Mammary epithelial cell (primary cell): ENCODE measurements around the gene EEA1.
"Not testable (repeated sequence)": the region's sequence is repeated elsewhere in the genome, so short reads cannot be mapped to it uniquely, and the experiment has no call there.

ENCODE experiments used
- CTCF ChIP-seq, 2 donors: IDR thresholded peaks in 1 of 2; conservative IDR thresholded peaks in 1 of 2; 2 replicates each; pipeline ENCODE4 v1.5.1; 2011 to 2012; ENCODE audit warnings: inconsistent platforms in 2 of 2, low read length in 2 of 2, mild to moderate bottlenecking in 2 of 2, control low read depth in 1 of 2, low read depth in 1 of 2; ENCODE audit not compliant: insufficient read depth in 1 of 2; ENCODE audit errors: extremely low read depth in 1 of 2
- EZH2 ChIP-seq: IDR thresholded peaks from 2 replicates; pipeline ENCODE4 v1.6.1; 2012; ENCODE audit warnings: low read length, inconsistent platforms, borderline replicate concordance

GRCh38 chr12:92794356-92794755 lies 134.7 kb downstream of the EEA1 start:
- TF ChIP-seq CTCF (conservative IDR thresholded peaks at IDR 0.05 in 1 of 2, IDR thresholded peaks at IDR 0.05 in 1 of 2; ENCODE audit: extremely low read depth in 1 of 2, insufficient read depth in 1 of 2, low read depth in 1 of 2, low read length in 2 of 2); EZH2: not testable (repeated sequence)
